CD8-positive, alpha-beta memory T cell (primary cell): ENCODE results near the gene SMC6. TPM values are rescaled to one million over a fixed set of nuclear protein-coding genes. Genes with fewer than 3 reads are reported as not detected.

ENCODE experiments used
- CTCF ChIA-PET: fragments of 350-600 bp; sonication (Branson Sonifier 250); formaldehyde crosslinking; loops from one replicate; lab custom pipeline; 2021; ENCODE audit warnings: antibody characterized with exemption; lab: Charles Lee
- POLR2A ChIA-PET: fragments of 350-600 bp; sonication (Branson Sonifier 250); formaldehyde crosslinking; loops from one replicate; lab custom pipeline; 2021; ENCODE audit warnings: antibody characterized with exemption; lab: Charles Lee
- DNase-seq, 5 donors: peaks; one replicate each; pipeline versions ENCODE4 v3.0.0 to v3.0.0-alpha.2; 2020 to 2022; ENCODE audit warnings: mixed read lengths in 1 of 5
- H3K27ac ChIP-seq: one replicate; pipeline ENCODE4 v1.7.0; 2013; ENCODE audit warnings: low read depth, mild to moderate bottlenecking, low read length, moderate library complexity
- H3K27me3 ChIP-seq: 2 replicates; pipeline ENCODE4 v1.7.0; 2013; ENCODE audit warnings: low read length, mild to moderate bottlenecking; ENCODE audit not compliant: insufficient read depth, poor library complexity, severe bottlenecking
- H3K36me3 ChIP-seq: 2 replicates; pipeline ENCODE4 v1.7.0; 2013; ENCODE audit warnings: mild to moderate bottlenecking, low read length, moderate library complexity; ENCODE audit not compliant: insufficient read depth
- H3K4me1 ChIP-seq: 2 replicates; pipeline ENCODE4 v1.7.0; 2013; ENCODE audit warnings: mild to moderate bottlenecking, low read length, moderate library complexity; ENCODE audit not compliant: insufficient read depth
- H3K4me3 ChIP-seq: 2 replicates; pipeline ENCODE4 v1.7.0; 2013; ENCODE audit warnings: mild to moderate bottlenecking, low read length
- H3K9me3 ChIP-seq: 2 replicates; pipeline ENCODE4 v1.7.0; 2013; ENCODE audit warnings: mild to moderate bottlenecking, low read length
- H3K27ac Mint-ChIP-seq, 8 donors: one replicate each; pipeline ENCODE4 v1.8.0; 2020 to 2021; ENCODE audit warnings: mixed read lengths in 8 of 8, mild to moderate bottlenecking in 6 of 8, inconsistent platforms in 3 of 8, moderate library complexity in 3 of 8
- H3K27me3 Mint-ChIP-seq, 2 donors: one replicate each; pipeline ENCODE4 v1.8.0; 2020 to 2021; ENCODE audit warnings: mixed read lengths in 2 of 2, mild to moderate bottlenecking in 1 of 2, moderate library complexity in 1 of 2
- H3K36me3 Mint-ChIP-seq, 3 donors: one replicate each; pipeline ENCODE4 v1.8.0; 2020 to 2021; ENCODE audit warnings: mixed read lengths in 3 of 3, inconsistent platforms in 1 of 3, mild to moderate bottlenecking in 1 of 3
- H3K4me1 Mint-ChIP-seq, 3 donors: one replicate each; pipeline ENCODE4 v1.8.0; 2020 to 2021; ENCODE audit warnings: mixed read lengths in 3 of 3, inconsistent platforms in 1 of 3, mild to moderate bottlenecking in 1 of 3
- H3K4me3 Mint-ChIP-seq, 7 donors: one replicate each; pipeline ENCODE4 v1.8.0; 2020 to 2021; ENCODE audit warnings: mixed read lengths in 7 of 7, mild to moderate bottlenecking in 6 of 7, moderate library complexity in 4 of 7, inconsistent platforms in 2 of 7
- H3K9me3 Mint-ChIP-seq, 5 donors: one replicate each; pipeline ENCODE4 v1.8.0; 2020 to 2022; ENCODE audit warnings: mixed read lengths in 5 of 5, mild to moderate bottlenecking in 3 of 5, moderate library complexity in 2 of 5, inconsistent platforms in 1 of 5
- polyA plus RNA-seq: library from polyadenylated mRNA; unstranded; fragments of 300-500 nt; fragmentation: Illumina TruSeq; gene quantifications from one replicate; pipeline ENCODE4 v1.2.3, GENCODE V29; 2021
- total RNA-seq, 2 experiments: library from RNA; stranded (reverse); gene quantifications; one replicate each; pipeline ENCODE4 v1.2.3, GENCODE V29; 2021

The SMC6 gene
- total and polyA plus RNA-seq, 3 experiments from 2014 or later: 15.8 to 25.7 (median 23.7) TPM

- H3K36me3 ChIP-seq: peaks cover 8% of the 10 kb centered on the region
- CTCF ChIA-PET: no interaction called here
- H3K36me3 Mint-ChIP-seq: peaks cover 5 to 13% (median 8%) of the 10 kb centered on the region in 3 donors
- no peaks in the 10 kb centered on the region for H3K9me3 Mint-ChIP-seq
- H3K27me3 ChIP-seq: no peaks in the 10 kb centered on the region
- no peaks in the 10 kb centered on the region for H3K9me3 ChIP-seq
- no peaks in the 10 kb centered on the region for H3K4me1 ChIP-seq
- no peak overlapping the region for H3K4me3 Mint-ChIP-seq
- no peak overlapping the region for H3K27ac Mint-ChIP-seq
- DNase-seq: no peak
- no peak overlapping the region for H3K27ac ChIP-seq
- H3K4me1 Mint-ChIP-seq: peaks cover 15 to 37% (median 31%) of the 10 kb centered on the region in 3 donors
- no peaks in the 10 kb centered on the region for H3K27me3 Mint-ChIP-seq
- POLR2A ChIA-PET: no interaction called here
- H3K4me3 ChIP-seq: no peak overlapping the region
Measured at GRCh38 chr2:17748745-17749144, 4.9 kb downstream of the SMC6 start.

DNA sequence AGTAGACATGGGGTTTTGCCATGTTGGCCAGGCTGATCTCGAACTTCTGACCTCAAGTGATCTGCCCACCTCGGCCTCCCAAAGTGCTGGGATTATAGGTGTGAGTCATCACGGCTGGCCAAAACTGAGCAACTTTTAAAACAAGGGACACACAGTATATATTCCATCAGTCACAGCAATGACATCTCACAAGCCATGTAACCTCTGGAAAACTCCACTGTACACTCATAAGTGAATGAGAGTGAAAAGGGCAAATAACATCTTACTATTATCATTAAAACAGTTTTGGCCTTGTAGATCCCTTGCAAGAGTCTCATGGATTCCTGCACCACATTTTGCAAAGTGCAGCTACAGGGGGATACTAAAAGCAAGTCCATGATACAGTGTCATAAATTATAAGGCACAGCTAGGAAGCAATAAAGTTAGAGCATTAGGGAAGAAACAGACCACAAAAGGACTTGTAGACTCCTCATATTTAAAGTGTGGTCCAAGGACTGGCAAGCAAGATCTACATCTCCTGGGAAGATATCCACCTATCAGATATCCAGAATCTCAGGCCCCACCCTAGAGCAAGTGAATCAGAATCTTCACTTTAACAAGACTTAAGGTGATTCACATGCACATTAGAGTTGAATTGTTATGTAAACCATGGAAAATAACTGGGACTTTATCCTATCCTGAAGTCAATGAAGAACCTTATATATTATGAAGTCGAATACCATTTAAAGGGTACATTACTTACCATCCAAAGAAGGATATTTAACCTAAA is 5.7 kb downstream of the SMC6 start:
- Mint-ChIP-seq H3K9me3 (no peaks in the 10 kb centered on the region), H3K36me3 (peaks cover 5 to 16% (median 8%) of the 10 kb centered on the region in 3 donors), H3K4me1 (peaks cover 12 to 33% (median 27%) of the 10 kb centered on the region in 3 donors), H3K27me3 (no peaks in the 10 kb centered on the region), H3K4me3 (no peak overlapping the region), H3K27ac (no peak overlapping the region)
- POLR2A ChIA-PET: no interaction called here
- Histone ChIP-seq H3K9me3 (no peaks in the 10 kb centered on the region), H3K27ac (no peak overlapping the region), H3K4me1 (no peaks in the 10 kb centered on the region), H3K36me3 (peaks cover 8% of the 10 kb centered on the region), H3K27me3 (no peaks in the 10 kb centered on the region), H3K4me3 (no peak overlapping the region)
- no peak for DNase-seq
- CTCF ChIA-PET: no interaction called here

- no peak for DNase-seq
- H3K9me3 ChIP-seq: no peaks in the 10 kb centered on the region
- H3K4me3 Mint-ChIP-seq: no peak overlapping the region
- ChIA-PET POLR2A (no interaction called here), CTCF (no interaction called here)
- no peaks in the 10 kb centered on the region for H3K4me1 ChIP-seq
- H3K27me3 Mint-ChIP-seq: no peaks in the 10 kb centered on the region
- H3K27ac Mint-ChIP-seq: peak overlapping the region in 1 of 8 donors; percentile 24
- H3K27ac ChIP-seq: no peak overlapping the region
- peaks cover 17 to 69% (median 28%) of the 10 kb centered on the region in 3 donors for H3K36me3 Mint-ChIP-seq
- H3K27me3 ChIP-seq: no peaks in the 10 kb centered on the region
- peaks cover 0 to 4% (median 0%) of the 10 kb centered on the region in 3 donors for H3K4me1 Mint-ChIP-seq
- no peaks in the 10 kb centered on the region for H3K9me3 Mint-ChIP-seq
- no peak overlapping the region for H3K4me3 ChIP-seq
- H3K36me3 ChIP-seq: peaks cover 17% of the 10 kb centered on the region
Measured at GRCh38 chr2:17740203-17740602, 13.4 kb downstream of the SMC6 start.

GRCh38 chr2:17736989-17737388 is 16.6 kb downstream of the SMC6 start:
- Mint-ChIP-seq H3K9me3 (no peaks in the 10 kb centered on the region), H3K27ac (no peak overlapping the region), H3K27me3 (no peaks in the 10 kb centered on the region), H3K36me3 (peaks cover 11 to 70% (median 29%) of the 10 kb centered on the region in 3 donors), H3K4me3 (no peak overlapping the region), H3K4me1 (peaks cover 0 to 4% (median 0%) of the 10 kb centered on the region in 3 donors)
- Histone ChIP-seq H3K4me3 (no peak overlapping the region), H3K27ac (no peak overlapping the region), H3K4me1 (no peaks in the 10 kb centered on the region), H3K36me3 (peaks cover 10% of the 10 kb centered on the region), H3K27me3 (no peaks in the 10 kb centered on the region), H3K9me3 (no peaks in the 10 kb centered on the region)
- CTCF ChIA-PET: no interaction called here
- POLR2A ChIA-PET: no interaction called here
- no peak for DNase-seq

DNA sequence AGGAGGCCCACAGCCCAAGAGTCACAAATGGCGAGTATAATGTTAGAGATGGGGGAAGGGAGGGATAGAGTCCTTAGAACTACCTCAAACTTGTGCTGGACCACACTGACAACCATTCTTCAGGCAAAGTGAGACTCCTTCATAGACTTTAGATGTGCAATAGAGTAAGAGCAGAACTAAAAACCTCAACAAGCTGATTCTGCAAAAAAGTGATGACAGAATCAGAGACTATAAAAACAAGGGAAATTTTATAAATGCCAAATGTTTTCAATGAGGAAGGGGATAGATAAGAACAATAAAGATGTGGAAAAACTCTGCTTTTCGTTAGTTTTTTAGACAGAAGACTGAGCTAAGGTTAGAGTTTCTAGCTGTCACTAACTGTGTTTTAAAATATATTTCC is 17.7 kb downstream of the SMC6 start:
- Mint-ChIP-seq H3K27ac (no peak overlapping the region), H3K9me3 (no peaks in the 10 kb centered on the region), H3K27me3 (no peaks in the 10 kb centered on the region), H3K4me1 (peaks cover 0 to 2% (median 0%) of the 10 kb centered on the region in 3 donors), H3K4me3 (no peak overlapping the region), H3K36me3 (peaks cover 9 to 70% (median 32%) of the 10 kb centered on the region in 3 donors)
- no peak for DNase-seq
- ChIA-PET CTCF (no interaction called here), POLR2A (no interaction called here)
- Histone ChIP-seq H3K9me3 (no peaks in the 10 kb centered on the region), H3K4me1 (no peaks in the 10 kb centered on the region), H3K36me3 (peaks cover 10% of the 10 kb centered on the region), H3K27ac (no peak overlapping the region), H3K27me3 (no peaks in the 10 kb centered on the region), H3K4me3 (no peak overlapping the region)

- Mint-ChIP-seq H3K9me3 (no peaks in the 10 kb centered on the region), H3K27ac (peak overlapping the region in 2 of 8 donors; percentile 13 to 78), H3K36me3 (peaks cover 7 to 70% (median 30%) of the 10 kb centered on the region in 3 donors), H3K4me1 (no peaks in the 10 kb centered on the region), H3K27me3 (no peaks in the 10 kb centered on the region), H3K4me3 (no peak overlapping the region)
- CTCF ChIA-PET: interaction anchor here (1.7 kb wide), 1 partner anchor 14 kb away, joined by 4 read pairs; no protein-coding TSS in a partner anchor
- H3K4me1 ChIP-seq: no peaks in the 10 kb centered on the region
- no peak for DNase-seq
- no peak overlapping the region for H3K27ac ChIP-seq
- H3K36me3 ChIP-seq: peaks cover 10% of the 10 kb centered on the region
- no peak overlapping the region for H3K4me3 ChIP-seq
- POLR2A ChIA-PET: no interaction called here
- H3K27me3 ChIP-seq: no peaks in the 10 kb centered on the region
- H3K9me3 ChIP-seq: no peaks in the 10 kb centered on the region
Measured at GRCh38 chr2:17733599-17733998, 20.0 kb downstream of the SMC6 start.

DNA sequence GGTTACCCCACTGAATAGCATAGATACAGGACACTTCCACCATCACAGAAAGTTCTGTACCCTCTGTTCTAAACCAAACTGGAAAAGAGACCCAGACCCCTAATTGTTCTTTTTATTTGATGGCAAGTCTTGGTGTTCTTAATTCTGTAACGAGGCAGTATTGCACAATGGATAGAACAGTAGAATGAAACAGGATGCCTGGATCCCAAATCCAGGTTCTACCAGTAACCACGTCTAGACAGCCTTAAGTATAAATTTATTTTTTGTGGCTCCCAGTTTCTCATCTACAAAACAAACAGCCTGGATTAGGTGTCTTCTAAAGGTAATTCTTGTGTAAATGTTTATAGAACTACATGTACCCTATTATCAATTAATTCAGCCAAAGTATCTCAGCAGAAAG is 23.7 kb downstream of the SMC6 start:
- no peak overlapping the region for H3K27ac Mint-ChIP-seq
- Histone ChIP-seq H3K4me3 (no peak overlapping the region), H3K9me3 (no peaks in the 10 kb centered on the region), H3K27me3 (no peaks in the 10 kb centered on the region), H3K27ac (no peak overlapping the region), H3K4me1 (no peaks in the 10 kb centered on the region), H3K36me3 (no peaks in the 10 kb centered on the region)
- H3K9me3 Mint-ChIP-seq: no peaks in the 10 kb centered on the region
- no peak overlapping the region for H3K4me3 Mint-ChIP-seq
- no peak for DNase-seq
- no peaks in the 10 kb centered on the region for H3K4me1 Mint-ChIP-seq
- ChIA-PET CTCF (no interaction called here), POLR2A (no interaction called here)
- H3K27me3 Mint-ChIP-seq: no peaks in the 10 kb centered on the region
- H3K36me3 Mint-ChIP-seq: peaks cover 0 to 57% (median 12%) of the 10 kb centered on the region in 3 donors

- Histone ChIP-seq H3K27me3 (no peaks in the 10 kb centered on the region), H3K9me3 (no peaks in the 10 kb centered on the region), H3K4me1 (no peaks in the 10 kb centered on the region), H3K36me3 (peaks cover 4% of the 10 kb centered on the region), H3K4me3 (no peak overlapping the region), H3K27ac (no peak overlapping the region)
- H3K9me3 Mint-ChIP-seq: no peaks in the 10 kb centered on the region
- no peaks in the 10 kb centered on the region for H3K4me1 Mint-ChIP-seq
- POLR2A ChIA-PET: no interaction called here
- H3K4me3 Mint-ChIP-seq: no peak overlapping the region
- H3K36me3 Mint-ChIP-seq: peaks cover 0 to 54% (median 9%) of the 10 kb centered on the region in 3 donors
- DNase-seq: no peak
- no peak overlapping the region for H3K27ac Mint-ChIP-seq
- H3K27me3 Mint-ChIP-seq: no peaks in the 10 kb centered on the region
- CTCF ChIA-PET: no interaction called here
Measured at GRCh38 chr2:17728210-17728609, 25.4 kb downstream of the SMC6 start.
